ENCODE measurements around the gene SLC2A1. TPM values are rescaled to one million over a fixed set of nuclear protein-coding genes. Genes with fewer than 3 reads are reported as not detected.

The SLC2A1 gene
- total and polyA plus RNA-seq, 9 of the 15 experiments (the other 6 are each of a cell fraction or from before 2014, with no cell fraction given) = 12.6 to 153 (median 48.0) TPM

DNA sequence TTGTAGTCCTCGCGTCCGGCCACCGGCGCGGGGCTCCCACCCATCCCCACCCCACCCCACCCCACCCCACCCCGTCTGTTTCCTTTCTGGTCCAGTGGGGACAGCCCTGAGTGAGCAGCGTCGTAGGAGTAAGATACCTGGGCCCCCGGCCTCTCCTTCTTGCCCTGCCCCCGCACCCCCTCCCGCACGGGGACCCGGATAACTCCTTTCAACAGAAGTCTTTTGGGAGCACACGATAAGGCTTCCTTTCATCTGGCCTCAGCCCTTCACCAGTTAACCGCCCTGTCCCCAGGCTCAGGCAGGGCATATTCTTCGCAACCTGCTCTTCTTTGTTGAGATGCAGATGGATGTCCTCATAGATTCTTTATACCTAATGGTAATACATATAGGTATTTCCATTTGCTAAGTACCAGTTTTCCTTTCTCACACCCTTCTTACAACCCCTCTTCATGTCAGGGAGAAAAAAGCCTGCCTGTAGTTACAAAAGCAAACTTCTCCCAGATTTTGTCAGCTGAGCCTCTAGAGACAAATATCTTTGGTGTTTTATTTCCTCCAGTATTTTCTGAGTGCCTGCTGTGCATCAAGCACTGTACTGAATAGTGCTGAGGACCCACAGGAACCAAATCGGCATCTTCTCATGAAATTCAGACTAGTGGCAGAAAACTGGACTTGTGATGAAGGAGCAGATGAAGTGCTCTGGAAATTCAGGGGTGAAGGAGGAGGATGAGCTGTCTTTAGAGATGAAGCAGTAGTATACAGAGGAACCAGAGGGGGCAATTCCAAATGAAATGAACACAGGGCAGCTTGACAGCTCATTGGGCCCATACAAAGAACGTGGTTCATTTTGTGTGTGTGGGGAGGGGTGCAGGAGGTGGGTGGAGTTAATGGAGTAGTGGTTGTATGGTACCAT lies 33.6 kb downstream of the SLC2A1 start (continued):
- TF ChIP-seq, protein P1, sequence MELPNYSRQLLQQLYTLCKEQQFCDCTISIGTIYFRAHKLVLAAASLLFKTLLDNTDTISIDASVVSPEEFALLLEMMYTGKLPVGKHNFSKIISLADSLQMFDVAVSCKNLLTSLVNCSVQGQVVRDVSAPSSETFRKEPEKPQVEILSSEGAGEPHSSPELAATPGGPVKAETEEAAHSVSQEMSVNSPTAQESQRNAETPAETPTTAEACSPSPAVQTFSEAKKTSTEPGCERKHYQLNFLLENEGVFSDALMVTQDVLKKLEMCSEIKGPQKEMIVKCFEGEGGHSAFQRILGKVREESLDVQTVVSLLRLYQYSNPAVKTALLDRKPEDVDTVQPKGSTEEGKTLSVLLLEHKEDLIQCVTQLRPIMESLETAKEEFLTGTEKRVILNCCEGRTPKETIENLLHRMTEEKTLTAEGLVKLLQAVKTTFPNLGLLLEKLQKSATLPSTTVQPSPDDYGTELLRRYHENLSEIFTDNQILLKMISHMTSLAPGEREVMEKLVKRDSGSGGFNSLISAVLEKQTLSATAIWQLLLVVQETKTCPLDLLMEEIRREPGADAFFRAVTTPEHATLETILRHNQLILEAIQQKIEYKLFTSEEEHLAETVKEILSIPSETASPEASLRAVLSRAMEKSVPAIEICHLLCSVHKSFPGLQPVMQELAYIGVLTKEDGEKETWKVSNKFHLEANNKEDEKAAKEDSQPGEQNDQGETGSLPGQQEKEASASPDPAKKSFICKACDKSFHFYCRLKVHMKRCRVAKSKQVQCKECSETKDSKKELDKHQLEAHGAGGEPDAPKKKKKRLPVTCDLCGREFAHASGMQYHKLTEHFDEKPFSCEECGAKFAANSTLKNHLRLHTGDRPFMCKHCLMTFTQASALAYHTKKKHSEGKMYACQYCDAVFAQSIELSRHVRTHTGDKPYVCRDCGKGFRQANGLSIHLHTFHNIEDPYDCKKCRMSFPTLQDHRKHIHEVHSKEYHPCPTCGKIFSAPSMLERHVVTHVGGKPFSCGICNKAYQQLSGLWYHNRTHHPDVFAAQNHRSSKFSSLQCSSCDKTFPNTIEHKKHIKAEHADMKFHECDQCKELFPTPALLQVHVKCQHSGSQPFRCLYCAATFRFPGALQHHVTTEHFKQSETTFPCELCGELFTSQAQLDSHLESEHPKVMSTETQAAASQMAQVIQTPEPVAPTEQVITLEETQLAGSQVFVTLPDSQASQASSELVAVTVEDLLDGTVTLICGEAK (IDR thresholded peaks at IDR 0.05) = no peak
- TF ChIP-seq, protein P1 (CRISPR knock-in tag; IDR thresholded peaks at IDR 0.05) = no peak
- no peak for TF ChIP-seq CBX3 (IDR thresholded peaks at IDR 0.05; ENCODE audit: borderline replicate concordance in 1 of 2, low read length in 2 of 2)
- no peak; the same call in 1 of the 2 replicates for TF ChIP-seq CXXC5 (CRISPR knock-in tag; IDR thresholded peaks at IDR 0.05)
- TF ChIP-seq ZBTB7A (IDR thresholded peaks at IDR 0.05; ENCODE audit: borderline replicate concordance, control insufficient read depth, low read depth, low read length) = peak; percentile 85; the same call in 1 of the 2 replicates
- TF ChIP-seq NFIC (IDR thresholded peaks at IDR 0.05) = peak; percentile 81
- no peak for TF ChIP-seq SMAD4 (CRISPR knock-in tag; conservative IDR thresholded peaks at IDR 0.05)
- TF ChIP-seq, protein P2, sequence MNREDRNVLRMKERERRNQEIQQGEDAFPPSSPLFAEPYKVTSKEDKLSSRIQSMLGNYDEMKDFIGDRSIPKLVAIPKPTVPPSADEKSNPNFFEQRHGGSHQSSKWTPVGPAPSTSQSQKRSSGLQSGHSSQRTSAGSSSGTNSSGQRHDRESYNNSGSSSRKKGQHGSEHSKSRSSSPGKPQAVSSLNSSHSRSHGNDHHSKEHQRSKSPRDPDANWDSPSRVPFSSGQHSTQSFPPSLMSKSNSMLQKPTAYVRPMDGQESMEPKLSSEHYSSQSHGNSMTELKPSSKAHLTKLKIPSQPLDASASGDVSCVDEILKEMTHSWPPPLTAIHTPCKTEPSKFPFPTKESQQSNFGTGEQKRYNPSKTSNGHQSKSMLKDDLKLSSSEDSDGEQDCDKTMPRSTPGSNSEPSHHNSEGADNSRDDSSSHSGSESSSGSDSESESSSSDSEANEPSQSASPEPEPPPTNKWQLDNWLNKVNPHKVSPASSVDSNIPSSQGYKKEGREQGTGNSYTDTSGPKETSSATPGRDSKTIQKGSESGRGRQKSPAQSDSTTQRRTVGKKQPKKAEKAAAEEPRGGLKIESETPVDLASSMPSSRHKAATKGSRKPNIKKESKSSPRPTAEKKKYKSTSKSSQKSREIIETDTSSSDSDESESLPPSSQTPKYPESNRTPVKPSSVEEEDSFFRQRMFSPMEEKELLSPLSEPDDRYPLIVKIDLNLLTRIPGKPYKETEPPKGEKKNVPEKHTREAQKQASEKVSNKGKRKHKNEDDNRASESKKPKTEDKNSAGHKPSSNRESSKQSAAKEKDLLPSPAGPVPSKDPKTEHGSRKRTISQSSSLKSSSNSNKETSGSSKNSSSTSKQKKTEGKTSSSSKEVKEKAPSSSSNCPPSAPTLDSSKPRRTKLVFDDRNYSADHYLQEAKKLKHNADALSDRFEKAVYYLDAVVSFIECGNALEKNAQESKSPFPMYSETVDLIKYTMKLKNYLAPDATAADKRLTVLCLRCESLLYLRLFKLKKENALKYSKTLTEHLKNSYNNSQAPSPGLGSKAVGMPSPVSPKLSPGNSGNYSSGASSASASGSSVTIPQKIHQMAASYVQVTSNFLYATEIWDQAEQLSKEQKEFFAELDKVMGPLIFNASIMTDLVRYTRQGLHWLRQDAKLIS (CRISPR knock-in tag; IDR thresholded peaks at IDR 0.05) = no peak; the same call in 1 of the 2 replicates
- no peak for TF ChIP-seq ZNF12 (CRISPR knock-in tag; IDR thresholded peaks at IDR 0.05)
- peak; percentile 60 for TF ChIP-seq MEIS2 (IDR thresholded peaks at IDR 0.05; ENCODE audit: partially characterized antibody)
- no peak for TF ChIP-seq NR4A1 (CRISPR knock-in tag; IDR thresholded peaks at IDR 0.05)
- TF ChIP-seq NR4A1 (tag; IDR thresholded peaks at IDR 0.05) = no peak
- peak; percentile 95 for TF ChIP-seq EGR1 (conservative IDR thresholded peaks at IDR 0.05)
- TF ChIP-seq CCNT2 (IDR thresholded peaks at IDR 0.05; ENCODE audit: borderline replicate concordance, extremely low read depth, insufficient read length, low read depth, low read length) = peak; percentile 58
- TF ChIP-seq PHB (CRISPR knock-in tag; IDR thresholded peaks at IDR 0.05) = no peak
